Islet of Langerhans (tissue), 1 donor: Measurements from ENCODE around the gene OR56A5.

Source experiments
- FAIRE-seq: peaks from one replicate; lab custom pipeline; 2011; peaks lifted over from hg19 to GRCh38; lab: Jason Lieb, UNC

Gene OR56A5

DNA sequence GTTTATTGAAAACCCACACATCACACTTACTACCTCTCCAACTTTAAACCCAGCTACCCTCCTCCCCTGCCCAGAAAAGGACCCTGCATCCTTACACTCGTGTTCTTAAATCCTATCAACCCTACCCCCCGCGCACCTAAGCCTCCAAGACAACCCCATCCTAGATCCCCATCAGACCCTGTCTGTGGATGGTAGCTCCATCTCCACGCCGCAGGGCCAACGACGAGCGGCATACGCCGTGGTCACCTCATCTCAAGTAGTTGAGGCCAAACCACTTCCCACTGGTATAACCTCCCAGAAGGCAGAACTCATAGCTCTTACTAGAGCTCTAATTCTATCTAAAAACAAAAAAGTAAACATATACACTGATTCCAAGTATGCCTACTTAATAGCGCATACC lies 35.6 kb downstream of the OR56A5 start:
- no peak for FAIRE-seq

DNA sequence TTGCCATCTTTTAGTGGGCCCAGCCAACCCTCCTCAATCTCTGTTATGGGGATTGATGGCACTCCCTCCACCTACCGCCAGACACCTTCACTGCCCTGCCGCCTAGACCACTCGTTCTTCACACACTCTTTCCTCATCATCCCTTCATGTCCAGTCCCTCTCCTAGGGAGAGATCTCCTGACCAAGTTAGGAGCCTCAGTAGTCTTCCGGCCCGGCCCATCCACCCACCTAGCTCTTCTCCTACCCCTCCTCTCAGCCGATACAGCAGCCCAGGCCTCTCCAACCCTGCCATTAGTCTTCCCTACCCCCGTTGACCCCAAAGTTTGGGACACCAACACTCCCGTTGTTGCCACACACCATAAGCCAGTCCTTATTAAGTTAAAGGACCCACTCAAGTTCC lies 37.2 kb downstream of the OR56A5 start:
- FAIRE-seq, result no peak

DNA sequence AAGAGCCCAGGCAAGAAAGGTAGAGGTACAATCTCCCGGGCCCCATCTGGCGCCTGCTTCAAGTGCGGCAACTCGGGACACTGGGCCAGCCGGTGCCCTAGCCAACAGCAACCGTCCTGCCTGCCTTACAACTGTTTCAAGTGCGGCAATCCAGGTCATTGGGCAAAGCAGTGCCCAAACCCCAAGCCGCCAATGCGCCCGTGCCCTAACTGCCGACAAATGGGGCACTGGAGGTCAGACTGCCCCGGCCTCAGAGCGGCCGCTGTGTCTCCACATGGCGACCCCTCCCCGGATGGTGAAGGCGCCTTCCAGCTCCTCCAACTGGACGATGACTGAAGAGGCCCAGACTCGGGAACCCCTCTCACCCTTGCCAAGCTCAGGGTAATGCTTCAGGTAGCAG lies 37.7 kb downstream of the OR56A5 start:
- FAIRE-seq, result no peak

DNA sequence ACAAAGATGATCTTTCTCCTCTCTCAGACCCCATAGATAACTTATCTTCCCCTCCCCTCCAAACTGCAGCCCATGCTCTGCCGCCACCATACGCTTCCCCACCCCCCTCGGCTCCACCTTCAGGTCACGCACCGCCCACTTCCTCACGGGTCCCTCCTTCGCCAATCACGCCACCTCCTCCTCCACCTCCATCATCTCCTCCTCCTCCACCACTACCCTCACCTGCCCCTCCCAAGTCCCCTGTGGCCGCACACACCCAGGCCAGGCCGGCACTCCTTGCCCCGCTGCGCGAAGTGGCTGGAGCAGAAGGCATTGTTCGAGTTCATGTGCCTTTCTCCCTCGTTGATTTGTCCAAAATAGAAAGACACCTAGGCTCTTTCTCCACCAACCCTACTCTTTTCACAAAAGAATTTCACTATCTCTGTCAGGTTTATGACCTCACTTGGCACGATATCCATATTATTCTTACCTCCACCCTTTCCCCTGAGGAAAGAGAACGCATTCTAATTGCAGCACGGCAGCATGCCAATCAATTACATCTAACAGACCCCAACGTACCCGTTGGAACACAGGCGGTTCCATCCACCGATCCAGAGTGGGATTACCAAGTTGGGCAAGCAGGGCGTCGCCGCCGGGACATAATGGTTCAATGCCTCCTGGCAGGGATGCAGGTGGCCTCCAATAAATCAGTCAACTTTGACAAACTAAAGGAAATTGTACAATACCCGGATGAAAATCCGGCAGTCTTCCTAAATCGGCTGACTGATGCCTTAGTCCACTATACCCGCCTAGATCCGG lies 38.5 kb downstream of the OR56A5 start:
- FAIRE-seq, result no peak

DNA sequence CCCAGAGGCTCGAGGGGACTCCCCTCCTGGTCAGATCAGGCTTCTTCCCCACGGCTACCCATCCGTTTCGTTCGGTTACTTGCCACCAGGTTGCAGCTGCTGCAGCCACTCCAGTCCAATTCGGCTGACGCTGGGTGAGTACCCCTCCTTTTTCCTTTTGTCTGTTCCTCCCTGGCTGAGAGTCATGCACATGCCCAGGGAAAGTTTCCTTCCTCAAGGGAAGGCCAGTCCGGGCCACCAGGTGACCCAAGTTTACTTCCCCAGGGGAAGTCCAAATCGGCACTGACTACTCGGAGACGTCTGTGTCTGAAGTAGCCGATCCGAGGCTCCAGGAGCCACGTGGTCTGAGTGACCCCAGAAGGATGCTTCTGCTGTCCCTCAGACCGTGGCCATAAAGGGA lies 39.5 kb downstream of the OR56A5 start:
- no peak for FAIRE-seq

DNA sequence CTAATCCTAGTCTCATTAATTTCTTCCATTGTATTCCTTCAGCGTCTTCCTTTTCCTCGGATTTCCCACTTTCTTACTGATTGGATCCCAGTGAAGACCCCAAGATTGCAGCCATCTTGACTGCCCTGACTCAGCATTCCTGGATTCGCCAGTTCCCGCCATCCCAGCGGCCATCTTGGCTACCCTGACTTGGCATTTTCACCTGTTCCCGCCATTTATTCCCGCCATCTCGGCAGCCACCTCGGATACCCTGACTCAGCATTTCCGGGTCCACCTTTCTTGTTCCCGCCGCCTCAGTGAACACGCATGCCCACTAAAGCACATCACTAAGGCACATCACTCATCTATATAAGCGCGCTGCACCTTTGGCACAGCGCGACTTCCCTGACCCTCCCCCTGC lies 40.0 kb downstream of the OR56A5 start:
- no peak for FAIRE-seq

DNA sequence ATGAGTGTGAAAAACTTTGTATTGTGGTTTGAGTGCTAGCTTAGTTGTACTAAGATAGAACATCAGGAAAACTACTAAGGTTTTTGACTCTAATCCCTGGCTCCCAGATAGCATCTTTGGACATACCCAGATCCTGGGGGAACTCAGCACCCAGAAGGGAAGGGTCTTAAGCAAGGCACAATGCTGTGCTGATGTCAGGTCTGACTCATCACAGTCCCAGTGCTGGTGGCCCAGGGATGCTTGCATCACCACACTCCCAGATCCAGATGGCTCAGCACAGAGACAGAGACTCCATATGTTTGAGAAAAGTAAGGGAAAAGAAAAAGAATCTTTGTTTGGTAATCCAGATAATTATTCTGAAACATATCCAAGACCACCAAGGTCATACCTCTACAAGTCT lies 44.5 kb downstream of the OR56A5 start:
- FAIRE-seq, result no peak

DNA sequence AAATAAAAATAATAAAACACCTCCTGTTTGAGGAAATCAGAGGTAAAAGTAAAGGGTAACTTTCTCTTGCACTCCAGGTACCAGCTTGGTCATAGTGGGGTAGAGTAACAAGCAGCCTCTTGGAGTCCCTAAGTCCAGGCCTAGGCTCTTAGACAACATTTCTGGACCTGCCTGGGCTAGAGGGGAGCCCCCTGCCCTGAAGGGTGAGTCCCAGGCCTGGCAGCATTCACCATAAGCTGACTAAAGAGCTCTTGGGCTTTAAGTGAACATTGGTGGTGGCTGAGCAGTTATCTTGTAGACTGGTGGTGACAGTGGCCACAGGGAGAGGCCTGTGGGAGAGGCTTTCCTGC lies 44.9 kb downstream of the OR56A5 start:
- FAIRE-seq, result no peak

DNA sequence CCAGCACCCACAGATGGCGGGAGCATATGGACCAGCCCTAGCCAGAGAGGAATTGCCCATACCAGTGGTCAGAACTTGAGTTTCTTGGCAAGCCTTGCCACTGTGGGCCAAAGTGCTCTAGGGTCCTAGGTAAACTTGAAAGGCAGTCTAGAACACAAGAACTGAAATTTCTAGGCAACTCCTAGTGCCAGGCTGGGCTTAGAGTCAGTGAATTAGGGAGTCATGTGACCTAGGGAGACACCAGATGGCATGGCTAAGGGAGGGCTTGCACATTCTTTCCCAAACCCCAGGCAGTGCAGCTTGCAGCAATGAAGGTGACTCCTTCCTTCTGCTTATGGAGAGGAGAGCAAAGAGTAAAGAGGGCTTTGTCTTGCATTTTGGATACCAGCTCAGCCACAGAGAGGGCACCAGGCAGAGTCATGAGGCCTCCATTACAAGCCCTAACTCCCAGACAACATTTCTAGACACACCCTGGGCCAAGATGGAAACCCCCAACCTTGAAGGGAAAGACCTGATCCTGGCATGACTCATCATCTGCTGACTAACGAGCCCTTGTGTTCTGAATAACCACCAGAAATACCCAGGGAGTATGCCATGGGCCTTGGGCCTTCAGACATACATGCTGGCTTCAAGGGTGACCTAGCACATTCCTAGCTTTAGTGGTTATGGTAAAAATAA lies 45.4 kb downstream of the OR56A5 start:
- no peak for FAIRE-seq
